Parathyroid adenoma (tissue), 2 donors: Measurements from ENCODE around the gene TIMM17B.

ENCODE experiments used
- H2AFZ ChIP-seq: fragments of 300-600 bp; sonication (generic); one replicate; pipeline ENCODE4 v1.7.0; 2017; ENCODE audit warnings: antibody characterized with exemption, mild to moderate bottlenecking
- H3K27ac ChIP-seq: fragments of 300-600 bp; sonication (generic); one replicate; pipeline ENCODE4 v1.7.0; 2017
- H3K27me3 ChIP-seq: fragments of 300-600 bp; sonication (generic); one replicate; pipeline ENCODE4 v1.7.0; 2017; ENCODE audit warnings: low read length; ENCODE audit not compliant: control insufficient read depth, insufficient read depth
- H3K36me3 ChIP-seq: fragments of 300-600 bp; sonication (generic); one replicate; pipeline ENCODE4 v1.7.0; 2017; ENCODE audit warnings: low read length; ENCODE audit not compliant: control insufficient read depth, insufficient read depth
- H3K4me1 ChIP-seq: fragments of 300-600 bp; sonication (generic); one replicate; pipeline ENCODE4 v1.7.0; 2017; ENCODE audit warnings: control low read depth
- H3K4me2 ChIP-seq: fragments of 300-600 bp; sonication (generic); one replicate; pipeline ENCODE4 v1.7.0; 2017; ENCODE audit warnings: low read length
- H3K4me3 ChIP-seq: fragments of 300-600 bp; sonication (generic); one replicate; pipeline ENCODE4 v1.7.0; 2017; ENCODE audit warnings: low read depth, low read length
- H3K79me2 ChIP-seq: fragments of 300-600 bp; sonication (generic); one replicate; pipeline ENCODE4 v1.7.0; 2017; ENCODE audit warnings: control low read depth
- H3K9ac ChIP-seq: fragments of 300-600 bp; sonication (generic); one replicate; pipeline ENCODE4 v1.7.0; 2017; ENCODE audit warnings: mild to moderate bottlenecking
- H3K9me3 ChIP-seq: fragments of 300-600 bp; sonication (generic); one replicate; pipeline ENCODE4 v1.7.0; 2017; ENCODE audit warnings: low read length; ENCODE audit not compliant: control insufficient read depth
- TF ChIP-seq, protein P1 (sequence below): fragments of 300-600 bp; sonication (generic); IDR thresholded peaks from one replicate; pipeline ENCODE4 v1.7.0; 2017; ENCODE audit warnings: antibody characterized with exemption, mild to moderate bottlenecking
- donor health status: primary hyperparathyroidism.

The TIMM17B gene

DNA sequence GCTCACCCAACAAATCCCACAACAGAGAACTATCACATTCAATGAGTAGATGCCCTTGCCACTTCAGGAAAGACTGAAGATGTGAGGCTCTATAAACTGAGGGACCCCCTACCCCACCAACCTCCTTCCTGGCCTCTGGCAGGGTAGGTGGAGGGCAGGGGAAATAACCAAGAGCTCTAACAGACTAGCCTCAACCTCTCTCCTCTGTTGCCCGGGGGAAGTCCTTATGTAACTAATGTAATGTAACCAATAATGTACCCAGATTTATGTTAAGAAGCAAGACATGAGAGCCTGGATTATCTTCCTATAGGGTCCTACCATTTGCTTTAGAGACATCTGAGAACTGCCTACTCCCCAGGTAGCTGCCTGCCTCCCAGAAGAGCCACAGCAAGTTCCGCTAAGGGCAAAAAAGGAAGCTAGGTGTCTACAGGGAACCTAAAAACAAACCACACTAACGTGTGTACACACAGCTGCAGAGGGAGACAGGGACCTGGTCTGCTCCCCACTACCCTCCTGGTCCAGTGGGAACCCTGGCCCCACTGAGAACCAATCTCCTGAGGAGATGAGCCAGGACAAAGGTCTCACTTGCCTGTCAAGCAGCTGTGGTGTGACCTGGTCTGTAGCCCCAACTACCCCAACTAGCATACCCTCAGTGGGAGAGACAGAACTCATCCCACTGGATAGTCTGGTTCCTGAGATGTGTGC lies 42.1 kb upstream of the TIMM17B start:
- Histone ChIP-seq H3K27ac (no peak overlapping the region), H3K9me3 (no peaks in the 10 kb centered on the region), H3K79me2 (peaks cover 41% of the 10 kb centered on the region), H3K27me3 (no peaks in the 10 kb centered on the region), H2AFZ (no peak overlapping the region), H3K4me1 (peaks cover 2% of the 10 kb centered on the region), H3K36me3 (no peaks in the 10 kb centered on the region), H3K4me3 (no peak overlapping the region), H3K9ac (no peak overlapping the region), H3K4me2 (no peak overlapping the region)
- TF ChIP-seq, protein P1, sequence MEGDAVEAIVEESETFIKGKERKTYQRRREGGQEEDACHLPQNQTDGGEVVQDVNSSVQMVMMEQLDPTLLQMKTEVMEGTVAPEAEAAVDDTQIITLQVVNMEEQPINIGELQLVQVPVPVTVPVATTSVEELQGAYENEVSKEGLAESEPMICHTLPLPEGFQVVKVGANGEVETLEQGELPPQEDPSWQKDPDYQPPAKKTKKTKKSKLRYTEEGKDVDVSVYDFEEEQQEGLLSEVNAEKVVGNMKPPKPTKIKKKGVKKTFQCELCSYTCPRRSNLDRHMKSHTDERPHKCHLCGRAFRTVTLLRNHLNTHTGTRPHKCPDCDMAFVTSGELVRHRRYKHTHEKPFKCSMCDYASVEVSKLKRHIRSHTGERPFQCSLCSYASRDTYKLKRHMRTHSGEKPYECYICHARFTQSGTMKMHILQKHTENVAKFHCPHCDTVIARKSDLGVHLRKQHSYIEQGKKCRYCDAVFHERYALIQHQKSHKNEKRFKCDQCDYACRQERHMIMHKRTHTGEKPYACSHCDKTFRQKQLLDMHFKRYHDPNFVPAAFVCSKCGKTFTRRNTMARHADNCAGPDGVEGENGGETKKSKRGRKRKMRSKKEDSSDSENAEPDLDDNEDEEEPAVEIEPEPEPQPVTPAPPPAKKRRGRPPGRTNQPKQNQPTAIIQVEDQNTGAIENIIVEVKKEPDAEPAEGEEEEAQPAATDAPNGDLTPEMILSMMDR, result no peak

DNA sequence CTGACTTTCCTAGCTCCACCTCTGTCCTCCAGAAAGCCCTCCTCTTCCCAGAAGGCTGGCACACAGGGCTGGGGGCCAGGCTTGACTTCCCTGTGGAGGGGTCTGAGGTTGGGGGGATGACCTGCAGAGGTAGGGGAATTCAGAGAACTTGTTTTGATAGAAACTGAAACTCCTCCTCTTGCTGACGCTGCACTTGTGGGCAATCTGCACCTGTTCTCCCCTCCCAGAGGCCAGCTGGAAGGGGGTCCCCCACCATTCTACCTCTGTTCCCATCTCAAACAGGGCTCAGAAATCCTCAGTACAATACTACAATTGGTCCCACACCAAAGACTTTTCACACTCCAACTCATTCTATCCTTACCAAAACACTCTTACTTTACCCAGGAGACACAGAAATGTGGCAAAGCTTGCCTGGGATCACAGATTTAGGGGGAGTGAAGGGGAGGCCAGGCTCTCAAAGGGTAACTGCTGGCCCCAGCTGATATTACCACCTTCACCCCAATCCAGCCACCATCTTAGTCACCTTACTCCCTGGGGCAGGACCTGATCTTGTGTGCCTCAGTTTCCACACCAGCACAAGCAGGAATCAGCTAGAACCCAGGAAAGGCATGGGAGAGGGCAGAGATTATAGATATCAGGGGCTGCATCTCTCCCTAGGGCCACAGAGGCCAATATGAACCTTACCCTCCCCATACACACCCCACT lies 41.3 kb upstream of the TIMM17B start:
- Histone ChIP-seq H2AFZ (no peak overlapping the region), H3K9me3 (no peaks in the 10 kb centered on the region), H3K27ac (no peak overlapping the region), H3K27me3 (no peaks in the 10 kb centered on the region), H3K4me2 (no peak overlapping the region), H3K9ac (no peak overlapping the region), H3K79me2 (peaks cover 38% of the 10 kb centered on the region), H3K36me3 (no peaks in the 10 kb centered on the region), H3K4me3 (no peak overlapping the region), H3K4me1 (peaks cover 2% of the 10 kb centered on the region)
- TF ChIP-seq, protein P1, result no peak

DNA sequence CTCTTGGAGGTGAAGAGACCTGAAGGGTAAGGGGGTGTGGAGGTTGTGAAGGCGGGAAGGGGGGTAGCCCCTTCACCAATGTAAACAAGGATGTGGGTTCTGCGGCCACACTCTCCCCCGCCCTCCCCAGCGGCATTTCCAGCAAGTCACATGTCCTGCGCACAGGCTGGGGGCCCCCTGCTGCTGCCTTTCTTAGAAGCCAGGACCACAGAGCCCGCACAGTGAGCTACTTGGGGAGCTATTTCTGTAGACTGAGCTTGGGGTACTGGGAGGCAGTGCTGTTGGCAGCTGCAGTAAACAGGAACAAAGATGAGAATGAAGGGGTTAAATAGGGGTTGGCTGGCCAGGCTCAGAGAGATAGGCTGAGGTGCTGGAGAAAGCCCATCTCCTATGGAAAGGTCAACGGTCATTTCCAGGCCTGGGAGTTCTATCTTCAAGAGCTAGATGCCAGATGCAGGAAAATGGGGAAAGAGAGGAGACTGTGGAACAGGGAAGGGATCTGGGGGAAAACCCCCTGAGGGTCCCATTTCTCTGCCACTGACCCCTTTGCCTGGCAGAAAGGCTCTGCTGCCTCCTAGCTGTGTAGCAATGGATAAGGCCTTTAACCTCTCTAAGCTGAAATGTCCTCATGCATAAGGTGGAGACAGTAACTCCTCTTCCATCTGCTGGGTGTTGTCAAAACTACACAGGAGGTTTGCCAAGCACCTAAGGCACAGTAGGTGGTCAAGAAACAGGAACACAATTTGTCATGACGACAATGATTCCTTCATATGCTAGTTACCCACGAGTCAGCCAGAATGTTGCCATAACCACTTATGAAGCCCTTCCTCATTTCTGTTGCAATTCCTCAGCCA lies 39.7 kb upstream of the TIMM17B start:
- Histone ChIP-seq H3K4me3 (no peak overlapping the region), H3K9me3 (no peaks in the 10 kb centered on the region), H2AFZ (no peak overlapping the region), H3K27me3 (no peaks in the 10 kb centered on the region), H3K79me2 (peaks cover 27% of the 10 kb centered on the region), H3K9ac (no peak overlapping the region), H3K36me3 (no peaks in the 10 kb centered on the region), H3K27ac (no peak overlapping the region), H3K4me2 (no peak overlapping the region), H3K4me1 (peaks cover 2% of the 10 kb centered on the region)
- TF ChIP-seq, protein P1, result no peak

DNA sequence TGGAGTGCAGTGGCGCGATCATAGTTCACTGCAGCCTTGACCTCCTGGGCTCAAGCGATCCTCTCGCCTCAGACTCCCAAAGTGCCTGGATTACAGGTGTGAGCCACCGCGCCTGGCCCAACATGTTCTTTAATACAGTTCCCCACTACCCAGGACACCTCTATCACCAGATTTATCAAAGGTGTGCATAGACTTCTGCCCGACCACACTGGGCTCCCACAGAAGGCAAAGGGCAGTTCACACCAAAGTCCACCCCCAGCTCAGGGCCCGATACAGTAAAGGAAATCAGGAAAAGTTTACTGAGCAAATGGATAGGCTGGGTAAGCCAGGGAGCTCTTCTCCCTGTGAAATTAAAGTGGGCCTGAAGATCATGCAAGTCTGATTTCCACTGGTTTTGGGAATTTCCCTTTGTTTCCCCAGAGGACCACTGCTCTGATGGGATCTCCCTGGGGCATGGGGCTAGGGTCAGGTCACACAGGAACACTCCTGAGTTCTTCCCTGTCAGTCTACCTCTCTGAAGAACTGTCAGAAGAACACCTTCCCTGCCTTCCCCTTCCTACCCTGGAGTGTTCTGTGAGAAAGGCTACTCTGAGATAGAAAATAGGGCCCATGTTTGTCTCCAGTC lies 39.0 kb upstream of the TIMM17B start:
- Histone ChIP-seq H3K9ac (no peak overlapping the region), H3K4me2 (no peak overlapping the region), H3K27ac (no peak overlapping the region), H3K79me2 (peaks cover 22% of the 10 kb centered on the region), H2AFZ (no peak overlapping the region), H3K4me1 (peaks cover 2% of the 10 kb centered on the region), H3K36me3 (no peaks in the 10 kb centered on the region), H3K9me3 (no peaks in the 10 kb centered on the region), H3K4me3 (no peak overlapping the region), H3K27me3 (no peaks in the 10 kb centered on the region)
- TF ChIP-seq, protein P1, result no peak
